Stimulated activated CD8-positive, alpha-beta memory T cell treated with anti-CD3 and anti-CD28 coated beads, Interleukin-4, amount 100 ng/mL, for 4 hours (primary cell): ENCODE data around the gene SLC38A3.
"Not testable (repeated sequence)": the region's sequence is repeated elsewhere in the genome, so short reads cannot be mapped to it uniquely, and the experiment has no call there.

Experiments
- DNase-seq, 2 donors: peaks; one replicate each; pipeline ENCODE4 v3.0.0-alpha.2; 2020; ENCODE audit warnings: low read depth in 2 of 2, low spot score in 1 of 2

The SLC38A3 gene

GRCh38 chr3:50230104-50230793, 25.2 kb downstream of the SLC38A3 start:
- no peak for DNase-seq

- no peak for DNase-seq
Measured at GRCh38 chr3:50230794-50231125, 25.7 kb downstream of the SLC38A3 start.

GRCh38 chr3:50231581-50231980, 26.5 kb downstream of the SLC38A3 start:
- DNase-seq = no peak

GRCh38 chr3:50232303-50232702, 27.2 kb downstream of the SLC38A3 start:
- no peak for DNase-seq

GRCh38 chr3:50233176-50233575, 28.1 kb downstream of the SLC38A3 start:
- no peak for DNase-seq

GRCh38 chr3:50235716-50236483, 30.8 kb downstream of the SLC38A3 start, which contains the start of gene GNAI2:
GNAI2 (plus strand) TSS chr3:50236204; CDS start chr3:50236336, 132 bp downstream.
- peak; percentile 96 to 98 for DNase-seq

- no peak for DNase-seq
Measured at GRCh38 chr3:50236484-50237132, 31.5 kb downstream of the SLC38A3 start.

GRCh38 chr3:50237133-50237651, 32.1 kb downstream of the SLC38A3 start:
- no peak for DNase-seq

- DNase-seq = peak; percentile 56 to 78
Measured at GRCh38 chr3:50237754-50238548, 32.9 kb downstream of the SLC38A3 start.

- DNase-seq = no peak
Measured at GRCh38 chr3:50238549-50239026, 33.5 kb downstream of the SLC38A3 start.

GRCh38 chr3:50239649-50240048, 34.6 kb downstream of the SLC38A3 start:
- no peak for DNase-seq

- no peak for DNase-seq
Measured at GRCh38 chr3:50241163-50241562, 36.1 kb downstream of the SLC38A3 start.

GRCh38 chr3:50241713-50242380, 36.8 kb downstream of the SLC38A3 start:
- DNase-seq = no peak

GRCh38 chr3:50242381-50242770, 37.3 kb downstream of the SLC38A3 start:
- no peak for DNase-seq

GRCh38 chr3:50242851-50243542, 37.9 kb downstream of the SLC38A3 start:
- DNase-seq = peak in 1 of 2 donors; percentile 19

GRCh38 chr3:50243543-50243895, 38.4 kb downstream of the SLC38A3 start:
- DNase-seq = no peak

- not testable (repeated sequence) for DNase-seq
Measured at GRCh38 chr3:50244813-50245212, 39.7 kb downstream of the SLC38A3 start.

GRCh38 chr3:50245251-50245745, 40.2 kb downstream of the SLC38A3 start:
- DNase-seq = no peak

- peak; percentile 86 to 95 for DNase-seq
Measured at GRCh38 chr3:50245831-50246516, 40.9 kb downstream of the SLC38A3 start.
